HG03108 (cell line): ENCODE data around the gene COL5A1.
"Not testable (repeated sequence)": the region's sequence is repeated elsewhere in the genome, so short reads cannot be mapped to it uniquely, and the experiment has no call there.

Experiments
- ATAC-seq: cut with Tn5 transposase; IDR thresholded peaks from one replicate; pipeline ENCODE4 v1.9.1; 2021; ENCODE audit warnings: moderate library complexity; ENCODE audit not compliant: unreplicated experiment

COL5A1 gene

DNA sequence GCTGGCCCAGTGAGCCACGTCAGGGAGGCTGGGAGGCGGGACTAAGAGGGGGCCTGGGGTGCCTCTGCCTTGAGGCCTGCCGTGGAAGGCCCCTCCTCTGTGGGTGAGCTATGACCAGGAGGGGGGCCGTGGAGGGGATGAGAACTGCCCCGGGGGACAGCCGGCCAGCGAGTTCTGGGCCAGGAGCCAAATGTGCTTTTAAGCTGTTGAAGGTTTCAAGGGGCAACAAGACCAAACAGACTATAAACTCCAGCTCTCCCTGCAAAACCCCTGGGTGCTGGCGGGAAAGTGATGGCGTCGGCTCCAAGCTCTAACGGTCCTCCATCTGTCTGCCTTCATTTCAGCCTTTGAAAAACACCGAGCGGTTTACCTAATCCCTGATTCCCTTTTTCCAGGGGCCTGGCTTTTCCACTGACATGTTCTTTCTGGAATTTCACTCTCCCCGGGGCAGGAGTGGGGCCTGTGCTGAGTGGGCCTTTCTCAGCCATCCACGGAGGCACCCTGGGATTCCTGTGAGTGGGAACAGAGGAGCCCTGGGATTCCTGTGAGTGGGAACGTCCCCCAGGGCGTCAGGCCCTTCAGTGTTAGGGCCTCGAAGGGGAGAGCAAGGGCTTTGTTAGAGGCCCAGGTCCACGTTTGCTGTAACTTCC lies 65.6 kb downstream of the COL5A1 start:
- no peak for ATAC-seq

DNA sequence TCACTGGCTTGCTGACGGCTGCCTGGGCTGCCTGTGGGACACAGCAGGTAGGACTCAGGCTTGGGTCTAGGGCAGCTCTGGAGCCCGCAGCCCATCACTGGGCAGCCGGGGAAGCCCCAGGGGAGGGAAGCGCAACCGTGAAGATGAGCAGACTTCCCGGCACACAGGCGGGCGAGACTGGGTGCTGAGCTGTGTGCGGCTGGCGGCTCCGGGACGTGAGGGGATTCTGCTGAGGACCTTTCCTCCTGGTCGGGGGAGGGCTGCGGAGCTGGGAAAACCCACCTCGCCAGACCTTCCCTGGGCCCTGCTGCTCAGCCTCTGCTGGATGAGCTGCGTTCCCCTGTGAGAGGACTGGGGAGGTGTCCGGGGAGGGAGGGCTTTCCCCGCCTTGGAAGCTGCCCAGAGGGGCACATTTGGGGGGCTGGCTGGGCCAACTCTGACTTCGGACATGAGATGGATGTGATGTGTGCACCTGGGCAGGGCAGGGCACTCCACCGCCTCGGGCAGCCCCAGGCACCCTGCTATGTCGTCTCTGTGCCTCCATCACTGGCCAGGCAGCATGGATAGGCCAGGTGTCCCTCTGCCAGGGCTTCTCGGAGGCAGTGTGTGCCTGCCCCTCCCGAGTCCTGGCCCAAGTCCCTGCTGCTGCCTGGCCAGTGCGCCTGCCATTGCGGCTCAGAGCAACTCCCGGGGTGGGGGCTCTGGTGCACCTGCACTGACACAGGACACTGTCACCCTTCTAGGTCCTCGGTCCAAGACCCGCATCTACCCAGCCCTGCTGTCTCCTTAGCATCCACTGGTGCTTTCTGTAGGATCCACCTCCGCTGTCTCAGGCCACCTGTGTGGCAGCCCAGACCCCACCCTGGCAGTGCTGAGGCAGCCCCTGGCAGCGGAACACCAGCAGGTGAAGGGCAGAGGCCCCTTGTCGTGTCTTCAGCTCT lies 66.4 kb downstream of the COL5A1 start:
- no peak for ATAC-seq

DNA sequence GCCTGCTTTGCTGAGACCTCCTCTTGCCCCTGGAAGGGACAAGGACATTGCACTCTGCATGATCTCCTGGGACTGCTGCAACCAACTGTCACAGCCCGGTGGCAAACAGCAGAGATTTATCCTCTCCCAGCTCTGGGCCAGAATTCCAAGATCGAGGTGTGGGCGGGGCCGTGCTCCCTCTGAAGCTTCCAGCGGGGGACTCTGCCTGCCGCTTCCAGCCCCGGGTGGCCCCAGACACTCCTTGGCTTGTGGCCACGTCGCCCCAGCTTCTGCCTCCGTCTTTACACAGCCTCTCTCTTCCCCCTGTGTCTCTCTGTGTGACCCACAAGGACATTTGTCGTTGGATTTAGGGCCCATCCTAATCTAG lies 67.1 kb downstream of the COL5A1 start:
- no peak for ATAC-seq

DNA sequence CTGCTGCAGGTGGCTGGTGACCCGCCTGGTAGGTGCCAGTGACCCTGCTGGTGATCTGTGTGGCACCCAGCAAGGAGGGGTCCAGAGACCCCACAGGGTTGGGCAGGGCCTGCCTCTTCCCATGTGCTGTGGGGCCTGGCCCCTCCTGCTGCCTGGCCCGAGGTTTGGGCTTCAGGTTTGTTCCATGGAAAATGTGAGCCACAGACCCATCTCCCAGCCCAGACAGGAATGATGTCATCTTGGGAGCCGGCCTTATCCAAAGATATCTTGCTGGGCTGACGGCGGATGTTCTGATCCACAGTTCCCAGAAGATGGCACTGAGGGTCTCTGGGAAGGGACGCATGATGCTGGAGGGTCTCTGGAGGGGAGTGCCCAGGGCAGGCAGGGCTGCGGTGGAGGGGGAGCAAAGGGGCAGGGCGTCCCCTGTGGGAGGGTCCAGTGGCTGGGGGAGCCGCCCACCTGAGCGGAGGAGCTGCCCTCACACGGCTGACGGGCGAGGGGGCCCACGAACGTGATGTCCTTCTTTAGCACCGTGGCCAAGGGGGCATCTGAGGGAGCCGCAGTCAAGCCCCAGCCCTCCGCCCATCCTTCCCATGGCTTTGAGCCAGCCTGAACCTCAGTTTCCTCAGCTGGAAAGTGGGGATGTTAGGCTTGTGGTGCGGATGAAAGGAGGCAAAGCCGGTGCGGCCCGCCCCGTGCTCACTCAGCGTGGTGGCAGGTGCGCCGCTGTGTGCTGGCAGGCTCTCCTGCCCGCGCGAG lies 68.1 kb downstream of the COL5A1 start:
- no peak for ATAC-seq

DNA sequence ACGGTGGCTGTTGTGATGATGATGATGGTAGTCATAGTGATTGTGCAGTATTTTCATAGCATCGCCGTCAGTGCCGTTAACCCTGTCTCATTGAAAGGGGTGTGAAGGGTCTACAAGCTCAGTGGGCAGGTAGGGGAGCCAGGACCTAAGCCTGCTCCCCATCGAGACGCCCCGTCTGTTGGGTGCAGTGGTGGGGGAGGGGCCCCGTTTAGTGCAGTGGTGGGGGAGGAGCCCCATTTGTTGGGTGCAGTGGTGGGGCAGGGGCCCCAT lies 68.6 kb downstream of the COL5A1 start:
- ATAC-seq = no peak

DNA sequence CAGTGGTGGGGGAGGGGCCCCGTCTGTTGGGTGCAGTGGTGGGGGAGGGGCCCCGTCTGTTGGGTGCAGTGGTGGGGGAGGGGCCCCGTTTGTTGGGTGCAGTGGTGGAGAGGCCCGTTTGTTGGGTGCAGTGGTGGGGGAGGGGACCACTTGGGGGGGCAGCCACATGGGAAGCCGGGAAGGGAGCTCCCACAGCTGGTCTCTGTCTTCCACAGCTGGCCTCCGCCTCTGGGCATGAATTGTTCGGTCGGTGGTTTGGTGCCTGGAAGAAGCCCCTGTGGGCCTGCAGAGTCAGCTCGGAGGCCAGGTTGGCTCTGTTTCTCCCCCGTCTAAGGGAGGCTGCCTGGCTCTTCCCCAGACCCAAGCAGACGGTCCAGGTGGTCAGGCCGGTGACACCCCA lies 69.3 kb downstream of the COL5A1 start:
- ATAC-seq = no peak

DNA sequence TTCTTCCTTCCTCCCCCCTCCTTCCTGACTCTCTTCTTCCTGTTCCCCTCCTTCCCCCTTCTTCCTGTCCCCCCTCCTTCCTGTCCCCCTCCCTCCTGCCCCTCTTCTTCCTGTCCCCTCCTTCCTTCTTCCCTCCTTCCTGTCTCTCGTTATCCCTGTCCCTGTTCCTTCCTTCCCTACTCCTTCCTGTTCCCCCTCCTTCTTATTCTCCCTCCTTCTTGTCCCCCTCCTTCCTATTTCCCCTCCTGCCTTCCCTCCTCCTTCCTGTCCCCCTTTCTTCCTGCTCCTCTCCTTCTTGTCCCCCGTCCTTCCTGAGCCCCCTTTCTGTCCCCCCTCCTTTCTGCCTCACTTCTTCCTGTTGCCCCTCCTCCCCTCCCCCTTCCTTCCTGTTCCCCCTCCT lies 70.6 kb downstream of the COL5A1 start:
- ATAC-seq = no peak

DNA sequence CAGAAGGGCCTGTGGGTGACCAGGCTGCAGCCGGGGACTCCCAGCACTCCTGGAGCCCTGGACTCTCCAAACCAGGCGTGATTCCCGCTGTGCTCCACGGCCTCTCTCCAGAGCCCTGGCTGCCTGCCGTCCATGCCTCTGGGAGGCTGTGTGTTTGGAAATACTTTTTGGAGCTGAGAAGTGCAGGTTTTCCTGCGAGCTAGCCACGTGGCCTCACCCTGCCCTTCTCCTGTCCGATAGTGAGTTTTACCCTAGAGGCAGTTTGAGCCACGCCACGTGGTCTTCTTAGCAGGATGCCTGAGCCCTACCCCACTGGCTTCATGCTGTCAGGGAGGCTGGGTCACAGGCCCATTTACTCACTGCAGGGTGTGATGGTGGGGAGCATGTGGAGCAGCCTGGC lies 71.3 kb downstream of the COL5A1 start:
- no peak for ATAC-seq

DNA sequence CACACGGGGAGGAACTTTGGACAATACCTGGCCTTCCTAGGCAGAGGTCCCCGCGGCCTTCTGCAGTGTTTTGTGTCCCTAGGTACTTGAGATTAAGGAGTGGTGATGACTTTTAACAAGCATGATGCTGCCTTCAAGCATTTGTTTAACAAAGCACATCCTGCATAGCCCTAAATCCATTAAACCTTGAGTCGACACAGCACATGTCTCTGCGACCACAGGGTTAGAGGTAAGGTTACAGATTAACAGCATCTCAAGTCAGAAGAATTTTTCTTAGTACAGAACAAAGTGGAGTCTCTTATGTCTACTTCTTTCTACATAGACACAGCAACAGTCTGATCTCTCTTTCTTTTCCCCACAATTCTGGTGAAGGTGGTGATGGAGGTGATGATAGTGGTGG lies 73.9 kb downstream of the COL5A1 start:
- not testable (repeated sequence) for ATAC-seq

DNA sequence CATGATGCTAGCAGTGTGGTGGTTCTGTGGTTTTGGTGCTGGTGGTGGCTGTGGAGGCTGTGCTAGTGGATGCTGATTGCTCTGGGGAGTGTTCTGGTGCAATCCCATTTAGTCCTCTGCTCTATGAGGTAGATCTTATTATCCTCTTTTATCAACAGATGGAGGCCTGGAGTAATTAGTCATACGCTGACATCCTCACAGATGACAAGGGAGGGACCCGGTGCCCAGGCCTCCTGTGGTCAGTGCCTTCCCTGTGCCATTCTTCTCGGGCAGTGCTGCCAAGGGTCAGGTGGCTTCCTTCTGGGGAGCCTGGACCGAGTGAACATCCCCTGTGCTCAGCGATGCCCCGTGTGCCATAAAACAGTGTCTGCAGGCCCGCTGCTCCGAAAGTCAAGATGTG lies 74.5 kb downstream of the COL5A1 start:
- no peak for ATAC-seq

DNA sequence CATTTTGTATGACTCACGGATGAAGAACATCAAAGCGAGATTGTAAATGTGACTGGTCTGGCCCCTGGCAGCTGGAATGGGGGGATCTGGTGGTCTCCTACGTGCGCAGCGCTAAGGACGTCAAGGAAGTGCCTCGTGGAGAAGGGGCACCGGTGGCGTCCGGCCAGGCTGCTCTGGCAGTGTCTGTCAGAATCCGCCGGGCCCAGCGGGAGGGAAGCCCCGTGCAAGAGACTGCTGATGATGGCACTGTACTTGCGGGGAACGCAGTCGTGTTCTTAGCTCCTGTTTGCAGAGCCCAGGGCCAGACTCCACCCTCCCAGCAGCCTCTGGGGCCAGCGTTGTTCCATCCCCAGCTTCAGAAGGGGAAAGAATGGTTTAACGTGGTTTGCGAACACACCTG lies 75.5 kb downstream of the COL5A1 start:
- ATAC-seq = no peak

DNA sequence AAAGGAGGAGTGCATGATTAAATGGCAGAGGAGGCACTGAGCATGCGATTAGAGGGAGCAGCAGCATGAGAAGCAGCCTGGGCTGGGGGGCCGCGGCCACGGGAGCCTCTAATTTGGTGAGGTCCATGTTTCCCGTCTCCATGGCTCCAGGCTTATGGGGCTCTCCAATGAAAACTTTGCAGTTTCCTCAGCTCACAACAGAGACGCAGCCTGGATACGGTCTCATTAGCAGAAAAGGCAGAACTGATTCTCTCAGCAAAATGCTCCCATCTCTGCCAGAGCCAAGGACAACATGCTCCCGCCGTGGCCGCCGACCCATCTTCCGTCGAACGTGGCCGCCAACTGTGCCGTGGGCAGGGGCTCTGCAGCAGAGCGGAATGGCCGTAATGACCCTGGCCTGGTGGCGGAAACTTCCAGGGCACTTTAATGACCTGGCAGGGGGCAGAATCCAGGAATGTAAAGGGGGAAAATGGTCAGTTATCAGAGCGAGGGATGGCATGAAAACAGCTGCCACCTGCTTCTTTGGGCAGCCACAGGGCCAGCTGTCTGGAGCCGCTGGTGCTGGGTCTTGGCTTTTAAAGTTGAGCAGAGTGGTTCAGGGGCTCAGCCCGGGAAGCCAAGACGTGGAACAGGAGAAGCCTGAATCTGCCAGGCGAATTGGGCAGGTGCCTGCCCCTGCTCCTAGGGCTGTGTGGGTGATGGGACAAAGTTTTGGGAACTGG lies 76.5 kb downstream of the COL5A1 start:
- ATAC-seq = no peak

DNA sequence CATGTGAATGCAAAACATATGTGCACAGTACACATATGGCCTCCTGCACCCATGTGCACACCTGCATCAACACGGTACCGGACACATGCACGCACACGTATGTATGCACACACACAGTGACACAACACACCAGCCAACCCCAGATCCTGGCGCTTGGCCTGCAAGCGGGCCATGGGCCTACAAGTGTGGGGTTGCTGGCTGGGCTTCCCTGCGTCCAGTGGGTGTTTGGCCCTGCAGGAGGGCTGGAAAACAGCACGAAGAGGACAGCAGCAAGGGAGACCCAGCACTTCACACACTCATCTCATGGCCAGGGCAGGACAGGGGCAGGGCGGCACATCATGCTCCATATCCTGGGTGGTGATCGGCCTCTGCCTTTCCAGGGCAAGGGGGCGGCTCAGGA lies 77.7 kb downstream of the COL5A1 start:
- ATAC-seq = no peak

DNA sequence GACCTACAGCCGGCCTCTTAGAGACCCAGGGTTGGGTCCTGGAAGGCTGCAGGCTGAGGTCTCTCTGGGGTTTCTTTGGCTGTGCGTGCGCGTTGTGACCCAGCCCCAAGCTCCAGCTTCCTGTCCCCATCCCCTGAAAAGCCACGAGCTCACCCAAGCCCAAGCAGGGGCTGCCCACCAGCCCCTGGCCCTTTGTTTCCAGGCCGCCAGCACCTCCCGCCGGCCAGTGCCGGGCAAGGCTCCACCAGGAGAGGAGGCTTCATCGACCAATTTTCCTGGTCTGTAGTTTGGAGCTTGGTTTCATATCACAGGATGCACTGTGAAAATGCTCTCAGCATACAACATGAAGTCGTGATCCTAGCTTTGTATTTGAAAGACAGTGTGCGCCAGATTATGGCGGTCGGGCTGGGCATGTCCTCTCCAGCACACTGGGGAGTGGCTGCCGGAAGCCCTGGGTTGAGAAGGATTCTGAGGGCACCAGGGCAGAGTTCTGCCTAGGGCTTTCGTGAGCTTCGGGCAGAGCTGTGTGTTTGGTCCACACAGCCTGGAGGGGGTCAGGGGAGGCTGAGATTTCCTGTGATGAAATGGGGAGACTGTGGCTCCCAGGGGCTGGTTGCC lies 78.6 kb downstream of the COL5A1 start:
- ATAC-seq = no peak

DNA sequence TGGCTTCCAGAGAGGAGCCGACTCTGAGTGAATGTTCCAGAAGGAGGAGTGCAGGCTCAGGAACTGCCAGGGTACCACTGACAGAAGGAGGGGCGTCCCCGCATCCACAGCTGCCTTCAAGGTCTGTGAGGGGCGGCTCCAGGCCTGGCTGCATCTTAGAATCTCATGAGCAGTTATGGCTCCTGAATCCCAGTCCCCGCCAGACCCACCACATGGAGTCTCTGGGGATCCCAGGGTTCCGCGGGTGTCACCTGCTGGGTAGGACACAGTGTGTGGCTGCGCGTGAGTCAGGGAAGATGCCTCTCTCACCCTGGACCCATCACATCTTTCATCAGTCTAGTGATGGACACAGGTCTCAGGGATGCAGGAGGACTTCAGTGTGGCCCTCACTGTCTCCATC lies 79.2 kb downstream of the COL5A1 start:
- no peak for ATAC-seq

DNA sequence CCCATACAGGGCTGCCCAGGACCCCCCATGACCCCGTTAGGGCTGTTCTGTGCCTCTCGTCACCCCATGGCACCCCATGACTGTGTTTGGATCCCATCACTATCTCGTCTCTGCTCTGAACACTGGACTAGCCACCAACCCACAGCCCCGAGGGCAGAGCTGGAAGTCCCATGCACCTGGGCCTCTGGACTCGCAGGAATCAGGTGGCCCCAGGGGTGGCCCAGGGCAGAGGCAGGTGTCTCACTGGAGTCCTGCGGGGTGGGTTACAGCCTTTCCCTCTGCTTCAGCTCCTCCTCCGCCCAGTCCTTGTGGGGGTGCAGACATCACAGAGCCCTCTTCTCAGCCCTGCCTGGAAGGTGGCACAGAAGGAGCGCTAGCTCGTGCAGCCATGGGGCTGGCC lies 79.7 kb downstream of the COL5A1 start:
- ATAC-seq = no peak

DNA sequence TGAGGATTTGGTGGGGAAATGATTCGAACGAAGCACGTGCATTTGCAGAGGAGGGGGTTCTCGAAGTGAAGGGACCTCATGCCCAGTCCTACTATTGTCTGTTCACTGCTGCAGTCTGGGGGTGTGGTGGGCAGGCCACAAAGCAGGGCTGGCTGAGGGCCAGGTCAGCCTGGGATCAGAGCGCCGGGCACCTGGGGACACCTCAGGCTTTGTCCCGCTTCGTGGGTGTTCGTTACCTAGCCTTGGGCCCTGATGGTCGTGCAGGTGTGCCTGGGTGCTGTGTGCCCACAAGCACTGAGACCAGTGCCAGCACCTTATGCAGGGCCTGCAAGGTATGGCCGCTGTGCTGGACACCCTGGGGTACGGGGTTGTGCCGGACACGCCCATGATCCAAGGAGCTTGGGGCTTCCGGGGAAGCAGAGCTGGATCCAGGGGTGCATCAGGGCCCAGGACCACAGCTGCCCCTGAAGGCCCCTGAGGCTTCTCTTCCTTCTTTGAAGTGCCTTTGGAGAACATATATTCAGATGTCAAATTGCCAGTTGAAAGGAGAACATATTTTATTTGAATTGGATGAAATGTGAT lies 80.6 kb downstream of the COL5A1 start:
- ATAC-seq = no peak

DNA sequence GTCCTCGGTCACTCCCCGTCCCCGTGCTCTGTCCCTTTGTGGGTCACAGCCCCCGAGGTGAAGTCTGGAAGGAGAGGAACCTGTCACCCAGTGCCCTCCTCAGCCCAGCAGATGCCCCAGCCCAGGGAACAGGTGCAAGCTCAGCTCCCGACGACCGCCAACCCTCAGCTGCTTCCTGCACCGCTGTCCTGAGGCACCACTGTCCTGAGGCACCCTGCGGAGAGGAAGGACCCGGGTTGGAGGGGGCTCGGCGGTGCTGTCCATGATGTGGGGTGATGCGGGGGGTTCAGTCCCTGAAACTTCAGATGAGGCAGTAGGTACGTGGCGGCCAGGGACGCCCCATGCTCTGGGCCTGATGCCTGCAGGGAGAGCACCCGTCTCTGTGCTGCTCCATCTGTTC lies 81.4 kb downstream of the COL5A1 start:
- no peak for ATAC-seq

DNA sequence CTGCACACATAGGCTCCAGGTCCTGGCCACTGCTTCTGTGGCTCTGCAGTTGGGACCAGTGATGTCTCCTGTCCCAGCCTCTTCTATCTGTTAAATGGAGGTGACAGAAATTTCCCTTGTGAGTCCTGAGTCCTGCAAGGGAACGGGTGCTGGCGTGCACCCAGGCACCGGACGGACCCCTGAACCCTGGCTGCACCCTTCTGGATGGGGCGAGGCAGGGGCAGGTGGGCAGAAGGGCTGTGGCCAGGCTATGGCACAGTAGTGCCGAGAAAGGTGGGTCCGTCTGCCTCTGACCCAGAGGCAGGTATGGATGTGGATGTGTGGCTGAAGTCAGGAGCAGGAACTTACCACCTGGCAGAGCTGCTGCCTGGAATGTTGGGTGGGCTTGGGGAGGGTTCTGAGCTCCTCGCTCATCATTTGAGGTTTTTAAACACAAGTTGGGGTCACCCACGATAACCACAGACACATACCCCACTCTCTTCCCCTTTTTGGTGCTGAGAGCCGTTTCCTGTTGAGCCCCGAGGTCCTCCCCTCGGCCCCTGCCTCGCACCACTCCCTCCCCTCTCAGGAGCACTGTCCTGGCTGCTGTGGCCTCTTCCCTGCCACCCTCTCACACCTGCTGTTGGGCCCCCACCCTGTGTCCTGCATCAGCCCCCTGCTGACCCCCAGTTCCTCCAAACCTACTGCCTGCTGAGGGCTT lies 82.0 kb downstream of the COL5A1 start:
- ATAC-seq = no peak
